GM06990 (cell line): ENCODE measurements around the gene NOX1.

ENCODE experiments used
- DNase-seq: peaks from one replicate; pipeline ENCODE4 v3.0.0-alpha.2; 2011; ENCODE audit not compliant: insufficient read length; ENCODE audit errors: extremely low read depth
- H3K27me3 ChIP-seq: replicated peaks from 2 replicates; pipeline ENCODE4 v1.6.0; 2011; ENCODE audit warnings: low read length; ENCODE audit not compliant: control insufficient read depth, insufficient read depth
- H3K36me3 ChIP-seq: 2 replicates; pipeline ENCODE4 v1.5.1; 2011; ENCODE audit warnings: low read length; ENCODE audit not compliant: control insufficient read depth, insufficient read depth
- H3K4me3 ChIP-seq: replicated peaks from 2 replicates; pipeline ENCODE4 v1.5.1; 2011; ENCODE audit warnings: low read depth, mild to moderate bottlenecking, control low read depth, low read length
- CTCF ChIP-seq: IDR thresholded peaks from 2 replicates; pipeline ENCODE4 v1.5.1; 2011; ENCODE audit warnings: low read length, control low read depth, mild to moderate bottlenecking, inconsistent platforms; ENCODE audit not compliant: insufficient read depth, poor library complexity, severe bottlenecking

NOX1 gene

GRCh38 chrX:100868273-100868672, 5.9 kb downstream of the NOX1 start:
- DNase-seq: no peak
- TF ChIP-seq CTCF: no peak
- Histone ChIP-seq H3K27me3 (no peaks in the 10 kb centered on the region), H3K4me3 (no peak overlapping the region), H3K36me3 (no peaks in the 10 kb centered on the region)

GRCh38 chrX:100864657-100865391, 9.3 kb downstream of the NOX1 start:
- H3K36me3 ChIP-seq: no peaks in the 10 kb centered on the region
- no peak overlapping the region for H3K4me3 ChIP-seq
- no peak for TF ChIP-seq CTCF
- H3K27me3 ChIP-seq: no peaks in the 10 kb centered on the region
- DNase-seq: no peak

GRCh38 chrX:100863326-100863864, 10.8 kb downstream of the NOX1 start:
- DNase-seq: no peak
- no peak for TF ChIP-seq CTCF
- Histone ChIP-seq H3K27me3 (no peaks in the 10 kb centered on the region), H3K4me3 (no peak overlapping the region), H3K36me3 (no peaks in the 10 kb centered on the region)

- no peak for DNase-seq
- H3K36me3 ChIP-seq: no peaks in the 10 kb centered on the region
- no peak overlapping the region for H3K4me3 ChIP-seq
- H3K27me3 ChIP-seq: no peaks in the 10 kb centered on the region
- TF ChIP-seq CTCF: no peak
Measured at GRCh38 chrX:100852810-100853209, 21.3 kb downstream of the NOX1 start.

GRCh38 chrX:100850317-100850716, 23.8 kb downstream of the NOX1 start:
- no peak for DNase-seq
- TF ChIP-seq CTCF: no peak
- Histone ChIP-seq H3K4me3 (no peak overlapping the region), H3K27me3 (no peaks in the 10 kb centered on the region), H3K36me3 (no peaks in the 10 kb centered on the region)
